K562 (cell line): Measurements from ENCODE around the gene CYP46A1. TPM values are rescaled to one million over a fixed set of nuclear protein-coding genes. Genes with fewer than 3 reads are reported as not detected.

ENCODE experiments used
- ATAC-seq: fragments of 200-7000 bp; cut with Tn5 transposase; 3 replicates; pipeline ENCODE4 v1.9.1; 2020; ENCODE audit warnings: moderate library complexity
- BruUV-seq: library from RNA; stranded (reverse); fragments of 400-500 nt; replicated peaks from 2 replicates; lab custom pipeline; 2021; lab: Mats Ljungman, UMichigan
- CTCF ChIA-PET: fragments of 300-600 bp; formaldehyde crosslinking; extraction: SDS; loops from one replicate; lab custom pipeline; 2021; ENCODE audit warnings: low intra/inter-chr PET ratio; lab: Yijun Ruan, JAX
- POLR2A ChIA-PET: fragments of 300-600, 350-650 bp; sonication (Branson Sonifier 250); formaldehyde crosslinking; extraction: SDS; loops from one replicate; lab custom pipeline; 2021; ENCODE audit warnings: antibody characterized with exemption, inconsistent platforms; lab: Yijun Ruan, JAX
- DNase-seq, 4 experiments: peaks; one replicate each; pipeline versions ENCODE4 v3.0.0 to v3.0.0-alpha.2; 2011 to 2018; ENCODE audit warnings: low spot score in 3 of 4, mixed read lengths in 3 of 4; ENCODE audit errors: extremely low read depth in 1 of 4
- FAIRE-seq: peaks from 2 replicates; lab custom pipeline; 2011; peaks lifted over from hg19 to GRCh38; lab: Jason Lieb, UNC
- H2AFZ ChIP-seq: 2 replicates; pipeline ENCODE4 v1.6.0; 2011; ENCODE audit warnings: low read depth, low read length, control low read depth, inconsistent platforms
- H3K27ac ChIP-seq: fragments of 200-600 bp; 3 replicates; pipeline ENCODE4 v1.8.0; 2011; ENCODE audit warnings: low read depth, mild to moderate bottlenecking, control low read depth, inconsistent platforms, low read length, moderate library complexity, mixed read lengths; ENCODE audit errors: extremely low read depth
- H3K27me3 ChIP-seq, 2 experiments: fragments of 300-600 bp in 1 of 2; 2 replicates in 1 of 2; 3 replicates in 1 of 2; pipeline versions ENCODE4 v1.6.0 to v1.8.0; 2011; ENCODE audit warnings: inconsistent platforms in 2 of 2, low read length in 2 of 2, mild to moderate bottlenecking in 1 of 2, mixed read lengths in 1 of 2, moderate library complexity in 1 of 2; ENCODE audit not compliant: control insufficient read depth in 2 of 2, insufficient read depth in 2 of 2
- H3K36me3 ChIP-seq: fragments of 300-600 bp; 3 replicates; pipeline ENCODE4 v1.8.0; 2011; ENCODE audit warnings: mild to moderate bottlenecking, low read length, inconsistent platforms; ENCODE audit not compliant: control insufficient read depth, insufficient read depth
- H3K4me1 ChIP-seq, 2 experiments: fragments of 200-600 bp in 1 of 2; replicated peaks in 1 of 2; 2 replicates in 1 of 2; 3 replicates in 1 of 2; pipeline versions ENCODE4 v1.5.1 to v1.8.0; 2011; ENCODE audit warnings: inconsistent platforms in 2 of 2, low read length in 2 of 2, mild to moderate bottlenecking in 1 of 2, mixed read lengths in 1 of 2, moderate library complexity in 1 of 2; ENCODE audit not compliant: control insufficient read depth in 2 of 2, insufficient read depth in 2 of 2
- H3K4me2 ChIP-seq: 2 replicates; pipeline ENCODE4 v1.6.1; 2011; ENCODE audit warnings: low read length, control low read depth, inconsistent platforms, mixed read lengths; ENCODE audit not compliant: insufficient read depth
- H3K4me3 ChIP-seq: fragments of 200-600 bp; sonication (generic), shearing (Covaris generic); 2 replicates; pipeline ENCODE4 v1.5.1; 2016; ENCODE audit warnings: control low read depth, inconsistent platforms
- H3K79me2 ChIP-seq: fragments of 200-600 bp; 3 replicates; pipeline ENCODE4 v1.8.0; 2011; ENCODE audit warnings: low read length, inconsistent platforms; ENCODE audit not compliant: control insufficient read depth, insufficient read depth
- H3K9ac ChIP-seq, 2 experiments: 2 replicates each; pipeline versions ENCODE4 v1.6.0 to v1.6.1; 2011; ENCODE audit warnings: low read depth in 2 of 2, low read length in 2 of 2, control low read depth in 1 of 2, inconsistent platforms in 1 of 2, mild to moderate bottlenecking in 1 of 2, mixed read lengths in 1 of 2; ENCODE audit not compliant: insufficient read depth in 1 of 2
- H3K9me1 ChIP-seq: one replicate; pipeline ENCODE4 v1.6.0; 2011; ENCODE audit warnings: inconsistent platforms, mild to moderate bottlenecking, low read length, moderate library complexity; ENCODE audit not compliant: control insufficient read depth, insufficient read depth
- H3K9me3 ChIP-seq: replicated peaks from 2 replicates; pipeline ENCODE4 v1.5.1; 2011; ENCODE audit warnings: low read depth, low read length, inconsistent platforms; ENCODE audit not compliant: control insufficient read depth, insufficient read depth
- H4K20me1 ChIP-seq: replicated peaks from 2 replicates; pipeline ENCODE4 v1.6.1; 2011; ENCODE audit warnings: low read length, inconsistent platforms, mixed read lengths; ENCODE audit not compliant: control insufficient read depth, insufficient read depth
- BHLHE40 ChIP-seq: IDR thresholded peaks from 2 replicates; pipeline ENCODE4 v1.6.1; 2011; ENCODE audit warnings: low read length, improper control_type of control experiment
- C11orf30 ChIP-seq: fragments of 450-650 bp; IDR thresholded peaks from 2 replicates; pipeline ENCODE4 v1.6.1; 2016; ENCODE audit warnings: low read depth, mild to moderate bottlenecking
- CTBP1 ChIP-seq: fragments of 450-650 bp; IDR thresholded peaks from 2 replicates; pipeline ENCODE4 v1.6.1; 2016; ENCODE audit warnings: borderline replicate concordance
- FOXJ2 ChIP-seq: fragments of 200-800 bp; sonication (Bioruptor generic); IDR thresholded peaks from 2 replicates; pipeline ENCODE4 v1.6.1; 2016; ENCODE audit warnings: missing genetic modification characterization, missing compliant biosample characterization
- HMG20A ChIP-seq: fragments of 450-650 bp; formaldehyde crosslinking; conservative IDR thresholded peaks from 2 replicates; pipeline ENCODE4 v1.4.0; 2020; ENCODE audit warnings: mild to moderate bottlenecking, mixed read lengths
- HNRNPK ChIP-seq: fragments of 200-400 bp; formaldehyde crosslinking; IDR thresholded peaks from one replicate; pipeline ENCODE4 v1.6.1; 2018; ENCODE audit warnings: mild to moderate bottlenecking, low read depth, low read length; ENCODE audit not compliant: poor library complexity, severe bottlenecking
- KDM1A ChIP-seq, 2 experiments: fragments of 450-650 bp; IDR thresholded peaks; 2 replicates each; pipeline ENCODE4 v1.6.1; 2016; ENCODE audit warnings: mild to moderate bottlenecking in 2 of 2
- MTA2 ChIP-seq: fragments of 450-650 bp; IDR thresholded peaks from 2 replicates; pipeline ENCODE4 v1.6.1; 2016; ENCODE audit warnings: low read depth
- NFE2 ChIP-seq: IDR thresholded peaks from 2 replicates; pipeline ENCODE4 v1.6.1; 2014; ENCODE audit warnings: antibody characterized with exemption, low read depth
- SAP30 ChIP-seq: fragments of 200-600 bp; sonication (generic); IDR thresholded peaks from 2 replicates; pipeline ENCODE4 v1.6.1; 2012; ENCODE audit warnings: borderline replicate concordance, low read depth, mild to moderate bottlenecking, moderate library complexity, low read length, control low read depth, inconsistent platforms; ENCODE audit not compliant: insufficient read depth, poor library complexity, severe bottlenecking
- SRSF7 ChIP-seq: fragments of 200-400 bp; formaldehyde crosslinking; optimal IDR thresholded peaks from 2 replicates; pipeline ENCODE3; 2017; ENCODE audit warnings: mild to moderate bottlenecking, low read depth, low read length
- ZNF232 ChIP-seq: sonication (generic); formaldehyde crosslinking; IDR thresholded peaks from 2 replicates; pipeline ENCODE4 v1.8.0; 2022; ENCODE audit warnings: mild to moderate bottlenecking, missing genetic modification reagents
- ZNF316 ChIP-seq: fragments of 450-650 bp; IDR thresholded peaks from 2 replicates; pipeline ENCODE4 v1.6.1; 2016
- WGBS: fragments of 100-300 bp; shearing (Covaris generic); methylation state at CpG from one replicate; pipeline ENCODE4 v1.1.6; 2016; ENCODE audit warnings: low coverage, mixed read lengths; ENCODE audit not compliant: insufficient coverage; ENCODE audit errors: missing lambda C conversion rate; 5-methylcytosine and 5-hydroxymethylcytosine counted together
- in situ Hi-C: fragments of 300-500 bp; cut with MboI; formaldehyde crosslinking; loops from 4 replicates; pipeline ENCODE4 v1.15.0; 2018; ENCODE audit warnings: inconsistent platforms, mixed read lengths
- intact Hi-C: fragments of 100-400 bp; cut with micrococcal nuclease; formaldehyde crosslinking; loops from 2 replicates; pipeline ENCODE4 v1.14.2; 2022
- polyA plus RNA-seq, 8 experiments: library from polyadenylated mRNA; depleted of rRNA in 4 of 8; stranded (reverse) in 5 of 8; unstranded in 3 of 8; fragments of >200 nt; fragmentation: Nextera tagmentation in 2 of 8; fragmentation: Illumina TruSeq in 1 of 8; extraction: Ambion mirVana in 2 of 8; extraction: Trizol in 1 of 8; gene quantifications; 2 replicates each; pipeline versions ENCODE4 v1.2.1 to v1.2.3, GENCODE V29; 2011 to 2014; ENCODE audit warnings: inconsistent platforms in 1 of 8, missing spikeins in 1 of 8
- total RNA-seq, 7 experiments: library from RNA; depleted of rRNA in 6 of 7; stranded (reverse); fragments of >200 nt in 6 of 7; fragmentation: Illumina TruSeq in 2 of 7; extraction: Trizol in 2 of 7; gene quantifications; 2 replicates each; pipeline versions ENCODE4 v1.2.1 to v1.2.3, GENCODE V29; 2011 to 2021; ENCODE audit warnings: low replicate concordance in 1 of 7
- TF ChIP-seq, protein P1 (sequence below): fragments of 250-450 bp; sonication (Bioruptor Pico); IDR thresholded peaks from 2 replicates; pipeline ENCODE4 v1.5.0; 2020; ENCODE audit warnings: mild to moderate bottlenecking
- TF ChIP-seq, protein P2 (sequence below): fragments of 450-650 bp; formaldehyde crosslinking; IDR thresholded peaks from 2 replicates; pipeline ENCODE4 v1.4.0; 2020; ENCODE audit warnings: mild to moderate bottlenecking, moderate library complexity
- TF ChIP-seq, protein P3 (sequence below): sonication (generic); formaldehyde crosslinking; IDR thresholded peaks from 2 replicates; pipeline ENCODE4 v1.8.1; 2023; ENCODE audit warnings: mild to moderate bottlenecking, missing genetic modification reagents

CYP46A1 gene
- total and polyA plus RNA-seq, 9 of the 15 experiments (the other 6 are each of a cell fraction or from before 2014, with no cell fraction given), result not detected

DNA sequence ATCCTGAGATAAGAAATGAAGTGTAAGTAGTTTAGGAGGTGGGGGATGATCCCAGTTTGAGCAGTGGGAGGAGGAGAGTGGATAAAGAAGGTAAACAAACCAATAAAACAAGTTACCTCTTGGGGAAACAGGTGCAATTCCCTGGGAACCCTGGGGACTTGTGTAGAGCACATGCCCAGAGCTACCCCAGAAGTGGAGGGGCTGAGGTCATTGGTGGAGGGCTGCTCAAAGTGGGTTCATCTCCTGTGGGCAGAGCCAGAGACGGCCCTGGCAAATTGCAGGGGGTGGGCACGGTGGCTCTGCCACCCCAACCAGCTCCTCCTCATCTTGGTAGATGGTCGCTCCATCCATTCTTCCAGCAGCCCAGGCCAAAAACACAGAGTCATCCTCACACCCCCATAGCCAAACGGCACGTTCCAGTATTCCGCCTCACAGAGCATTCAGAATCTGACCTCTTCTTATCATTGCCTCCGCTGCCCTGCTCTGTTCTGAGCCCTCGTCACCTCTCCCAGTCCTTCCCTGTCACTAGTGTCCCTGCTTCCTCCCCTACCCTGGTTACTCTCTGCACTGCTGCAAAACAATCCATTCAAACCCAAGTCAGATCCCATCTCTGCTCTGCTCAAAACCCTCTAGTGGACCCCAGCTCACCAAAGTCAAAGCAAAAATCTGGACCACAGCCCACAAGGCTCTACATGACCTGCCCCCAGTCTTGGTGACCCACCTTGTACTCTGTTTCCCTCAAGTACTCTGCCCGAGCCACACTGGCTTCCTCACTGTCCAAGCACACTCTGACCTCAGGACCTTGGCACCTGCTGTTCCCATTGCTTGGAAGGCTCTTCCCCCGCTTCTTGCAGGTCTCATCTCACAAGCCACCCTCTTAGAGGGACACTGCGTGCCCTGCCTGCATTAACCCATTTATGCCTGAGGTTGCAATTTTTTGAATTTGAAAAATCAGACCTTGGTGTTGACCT is 5.5 kb downstream of the CYP46A1 start:
- ATAC-seq, result peak; percentile 59
- POLR2A ChIA-PET, result interaction anchor here (0.7 to 0.9 kb wide), 2 partner anchors 14 to 46 kb away, joined by 3 to 4 read pairs; no protein-coding TSS in a partner anchor
- Histone ChIP-seq H4K20me1 (peaks cover 2% of the 10 kb centered on the region; the same call in 1 of the 2 replicates), H2AFZ (no peak overlapping the region), H3K79me2 (no peaks in the 10 kb centered on the region), H3K27me3 (peaks cover 2 to 26% of the 10 kb centered on the region in 2 experiments; a peak in 1 of 5 replicates), H3K36me3 (no peaks in the 10 kb centered on the region), H3K9me3 (no peaks in the 10 kb centered on the region), H3K4me1 (peaks cover 0 to 2% of the 10 kb centered on the region in 2 experiments; a peak in 2 of 5 replicates), H3K4me3 (no peak overlapping the region), H3K27ac (no peak overlapping the region), H3K9me1 (no peaks in the 10 kb centered on the region), H3K9ac (no peak overlapping the region), H3K4me2 (no peak overlapping the region)
- intact Hi-C loops, result no loop called here
- CTCF ChIA-PET, result no interaction called here
- in situ Hi-C loops, result no loop called here
- WGBS, result 0% methylated on average over 6 of the region's 11 CpGs
- FAIRE-seq, result no peak
- no TSS peak for BruUV-seq
- DNase-seq, result no peak
- TF ChIP-seq SAP30 (no peak), CTBP1 (no peak), HMG20A (CRISPR knock-in tag) (no peak), HNRNPK (no peak), SRSF7 (no peak), C11orf30 (peak; percentile 50), FOXJ2 (tag) (no peak), MTA2 (no peak), ZNF316 (0 out of 2 replicates have a peak, but pooled peaks have one; percentile 4), NFE2 (peak; percentile 48), BHLHE40 (peak; percentile 76), ZNF232 (CRISPR knock-in tag) (no peak), KDM1A (IDR thresholded peaks at IDR 0.05) (0 out of 4 replicates have a peak, but pooled peaks of 1 of the 2 experiments have one; percentile 37)
- TF ChIP-seq, protein P1, sequence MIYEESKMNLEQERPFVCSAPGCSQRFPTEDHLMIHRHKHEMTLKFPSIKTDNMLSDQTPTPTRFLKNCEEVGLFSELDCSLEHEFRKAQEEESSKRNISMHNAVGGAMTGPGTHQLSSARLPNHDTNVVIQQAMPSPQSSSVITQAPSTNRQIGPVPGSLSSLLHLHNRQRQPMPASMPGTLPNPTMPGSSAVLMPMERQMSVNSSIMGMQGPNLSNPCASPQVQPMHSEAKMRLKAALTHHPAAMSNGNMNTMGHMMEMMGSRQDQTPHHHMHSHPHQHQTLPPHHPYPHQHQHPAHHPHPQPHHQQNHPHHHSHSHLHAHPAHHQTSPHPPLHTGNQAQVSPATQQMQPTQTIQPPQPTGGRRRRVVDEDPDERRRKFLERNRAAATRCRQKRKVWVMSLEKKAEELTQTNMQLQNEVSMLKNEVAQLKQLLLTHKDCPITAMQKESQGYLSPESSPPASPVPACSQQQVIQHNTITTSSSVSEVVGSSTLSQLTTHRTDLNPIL (CRISPR knock-in tag), result no peak
- TF ChIP-seq, protein P2, sequence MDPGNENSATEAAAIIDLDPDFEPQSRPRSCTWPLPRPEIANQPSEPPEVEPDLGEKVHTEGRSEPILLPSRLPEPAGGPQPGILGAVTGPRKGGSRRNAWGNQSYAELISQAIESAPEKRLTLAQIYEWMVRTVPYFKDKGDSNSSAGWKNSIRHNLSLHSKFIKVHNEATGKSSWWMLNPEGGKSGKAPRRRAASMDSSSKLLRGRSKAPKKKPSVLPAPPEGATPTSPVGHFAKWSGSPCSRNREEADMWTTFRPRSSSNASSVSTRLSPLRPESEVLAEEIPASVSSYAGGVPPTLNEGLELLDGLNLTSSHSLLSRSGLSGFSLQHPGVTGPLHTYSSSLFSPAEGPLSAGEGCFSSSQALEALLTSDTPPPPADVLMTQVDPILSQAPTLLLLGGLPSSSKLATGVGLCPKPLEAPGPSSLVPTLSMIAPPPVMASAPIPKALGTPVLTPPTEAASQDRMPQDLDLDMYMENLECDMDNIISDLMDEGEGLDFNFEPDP, result no peak
- TF ChIP-seq, protein P3, sequence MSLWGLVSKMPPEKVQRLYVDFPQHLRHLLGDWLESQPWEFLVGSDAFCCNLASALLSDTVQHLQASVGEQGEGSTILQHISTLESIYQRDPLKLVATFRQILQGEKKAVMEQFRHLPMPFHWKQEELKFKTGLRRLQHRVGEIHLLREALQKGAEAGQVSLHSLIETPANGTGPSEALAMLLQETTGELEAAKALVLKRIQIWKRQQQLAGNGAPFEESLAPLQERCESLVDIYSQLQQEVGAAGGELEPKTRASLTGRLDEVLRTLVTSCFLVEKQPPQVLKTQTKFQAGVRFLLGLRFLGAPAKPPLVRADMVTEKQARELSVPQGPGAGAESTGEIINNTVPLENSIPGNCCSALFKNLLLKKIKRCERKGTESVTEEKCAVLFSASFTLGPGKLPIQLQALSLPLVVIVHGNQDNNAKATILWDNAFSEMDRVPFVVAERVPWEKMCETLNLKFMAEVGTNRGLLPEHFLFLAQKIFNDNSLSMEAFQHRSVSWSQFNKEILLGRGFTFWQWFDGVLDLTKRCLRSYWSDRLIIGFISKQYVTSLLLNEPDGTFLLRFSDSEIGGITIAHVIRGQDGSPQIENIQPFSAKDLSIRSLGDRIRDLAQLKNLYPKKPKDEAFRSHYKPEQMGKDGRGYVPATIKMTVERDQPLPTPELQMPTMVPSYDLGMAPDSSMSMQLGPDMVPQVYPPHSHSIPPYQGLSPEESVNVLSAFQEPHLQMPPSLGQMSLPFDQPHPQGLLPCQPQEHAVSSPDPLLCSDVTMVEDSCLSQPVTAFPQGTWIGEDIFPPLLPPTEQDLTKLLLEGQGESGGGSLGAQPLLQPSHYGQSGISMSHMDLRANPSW (CRISPR knock-in tag), result no peak
